Hematopoietic multipotent progenitor cell treated with erythropoietin and hydrocortisone succinate and interleukin-3 and kit ligand, for 15 days (in vitro differentiated cells): ENCODE results near the gene LPA.

Experiments
- DNase-seq: peaks from one replicate; pipeline ENCODE4 v3.0.0-alpha.2; 2015; ENCODE audit warnings: low spot score

LPA gene

GRCh38 chr6:160510976-160511617 lies 153.0 kb downstream of the LPA start:
- DNase-seq, result no peak

GRCh38 chr6:160510199-160510598 lies 153.9 kb downstream of the LPA start:
- peak; percentile 2 for DNase-seq

GRCh38 chr6:160509610-160510009 lies 154.5 kb downstream of the LPA start:
- DNase-seq, result no peak

- DNase-seq, result no peak
These were observed 155.5 kb downstream of the LPA start for GRCh38 chr6:160508599-160508998.

GRCh38 chr6:160507420-160507819 lies 156.7 kb downstream of the LPA start:
- no peak for DNase-seq

- no peak for DNase-seq
These were observed 158.1 kb downstream of the LPA start for GRCh38 chr6:160505970-160506369.

- DNase-seq, result no peak
These were observed 163.4 kb downstream of the LPA start for GRCh38 chr6:160500639-160501038.

- no peak for DNase-seq
These were observed 169.5 kb downstream of the LPA start for GRCh38 chr6:160494576-160494975.

GRCh38 chr6:160489091-160489490 lies 175.0 kb downstream of the LPA start:
- DNase-seq, result no peak

GRCh38 chr6:160487116-160487515 lies 177.0 kb downstream of the LPA start:
- no peak for DNase-seq
